ENCODE data around the gene ASCC1.

The ASCC1 gene, protein sequence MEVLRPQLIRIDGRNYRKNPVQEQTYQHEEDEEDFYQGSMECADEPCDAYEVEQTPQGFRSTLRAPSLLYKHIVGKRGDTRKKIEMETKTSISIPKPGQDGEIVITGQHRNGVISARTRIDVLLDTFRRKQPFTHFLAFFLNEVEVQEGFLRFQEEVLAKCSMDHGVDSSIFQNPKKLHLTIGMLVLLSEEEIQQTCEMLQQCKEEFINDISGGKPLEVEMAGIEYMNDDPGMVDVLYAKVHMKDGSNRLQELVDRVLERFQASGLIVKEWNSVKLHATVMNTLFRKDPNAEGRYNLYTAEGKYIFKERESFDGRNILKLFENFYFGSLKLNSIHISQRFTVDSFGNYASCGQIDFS

DNA sequence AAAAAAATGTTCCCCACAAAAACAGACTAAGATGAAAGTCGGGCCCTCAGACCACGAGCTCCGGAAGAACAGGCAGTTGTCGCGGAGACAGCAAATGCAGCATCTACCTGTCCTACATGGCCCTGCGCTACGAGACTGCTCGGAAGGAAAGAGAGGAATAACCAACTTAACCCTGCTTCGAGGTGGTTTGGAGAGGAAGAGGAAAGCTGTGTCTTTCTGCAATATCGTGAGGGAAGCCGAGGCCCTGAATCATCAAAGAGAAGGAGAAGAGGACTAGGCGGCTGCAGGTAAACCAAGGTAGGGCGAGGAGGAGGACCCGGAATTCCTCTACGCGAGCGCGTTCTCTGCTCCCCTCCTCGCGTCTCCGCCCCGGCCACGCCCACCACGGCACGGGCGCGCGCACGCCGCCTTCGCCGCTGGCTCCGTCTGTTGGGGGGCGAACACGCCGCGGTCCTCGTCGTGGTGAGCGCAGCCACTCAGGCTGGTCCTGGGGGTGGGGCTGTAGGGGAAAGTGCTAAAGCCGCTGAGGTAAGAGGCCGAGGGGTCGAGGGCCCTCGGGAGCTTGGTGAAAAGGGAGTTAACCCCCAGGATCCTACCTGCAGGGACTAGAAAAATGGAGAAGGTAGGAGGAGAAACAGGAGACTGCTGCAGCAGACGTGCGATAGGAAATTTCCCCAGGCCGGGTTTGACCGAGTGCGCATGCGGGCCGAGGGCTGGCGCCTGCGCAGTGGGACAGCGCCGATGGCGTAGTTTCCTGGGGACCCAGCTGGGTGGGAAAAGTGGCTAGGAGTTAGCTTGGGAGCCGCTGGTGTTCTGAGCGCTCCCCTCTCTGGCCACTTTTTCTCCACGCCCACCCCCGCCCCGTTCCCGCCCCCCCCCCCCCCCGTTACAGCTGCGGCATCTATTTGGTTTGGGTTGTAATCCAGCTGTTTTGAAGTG lies at the start of gene ASCC1, which contains the start of gene ANAPC16:
ASCC1 (minus strand) TSS at position 666 of the 939 bp plus-strand sequence. CDS start 2,978 bp downstream, outside the sequence.
ANAPC16 (plus strand) TSS at position 402 of the 939 bp plus-strand sequence. CDS start 7,903 bp downstream, outside the sequence.
- H3K36me3 Mint-ChIP-seq (ENCODE audit: low read depth): peaks cover 64% of the 10 kb centered on the region
- H3K27ac Mint-ChIP-seq: peak within 1 kb of the TSS; percentile 100
- no peaks in the 10 kb centered on the region for H3K9me3 Mint-ChIP-seq
- H3K4me1 Mint-ChIP-seq (ENCODE audit: low read depth): peaks cover 57% of the 10 kb centered on the region
- H3K4me3 Mint-ChIP-seq: peak within 1 kb of the TSS; percentile 89
- DNase-seq: peak; percentile 98
- H3K27me3 Mint-ChIP-seq: no peaks in the 10 kb centered on the region

DNA sequence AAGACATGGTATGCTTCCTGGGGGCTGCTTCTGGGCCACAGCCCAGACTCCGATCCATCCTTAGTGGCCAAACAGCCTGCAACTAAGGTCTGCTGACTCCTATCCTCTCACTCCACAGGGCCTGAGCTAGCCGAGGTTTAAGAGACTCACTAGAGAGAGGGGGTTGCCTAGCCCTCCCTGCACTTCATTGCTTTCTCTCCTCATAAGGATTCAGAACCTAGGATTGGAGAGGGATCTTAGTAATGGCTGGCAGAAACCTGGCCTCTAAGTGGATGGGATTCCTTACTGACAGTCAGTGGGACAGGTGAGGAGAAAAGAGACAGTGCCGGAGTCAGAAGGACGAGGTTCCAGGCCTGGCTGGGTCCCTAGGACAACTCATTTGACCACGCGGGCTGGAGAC lies 49.4 kb upstream of the ASCC1 start:
- Mint-ChIP-seq H3K4me1 (ENCODE audit: low read depth) (peaks cover 30% of the 10 kb centered on the region), H3K9me3 (no peaks in the 10 kb centered on the region), H3K27me3 (no peaks in the 10 kb centered on the region), H3K4me3 (no peak overlapping the region), H3K36me3 (ENCODE audit: low read depth) (no peaks in the 10 kb centered on the region), H3K27ac (no peak overlapping the region)
- DNase-seq: no peak

DNA sequence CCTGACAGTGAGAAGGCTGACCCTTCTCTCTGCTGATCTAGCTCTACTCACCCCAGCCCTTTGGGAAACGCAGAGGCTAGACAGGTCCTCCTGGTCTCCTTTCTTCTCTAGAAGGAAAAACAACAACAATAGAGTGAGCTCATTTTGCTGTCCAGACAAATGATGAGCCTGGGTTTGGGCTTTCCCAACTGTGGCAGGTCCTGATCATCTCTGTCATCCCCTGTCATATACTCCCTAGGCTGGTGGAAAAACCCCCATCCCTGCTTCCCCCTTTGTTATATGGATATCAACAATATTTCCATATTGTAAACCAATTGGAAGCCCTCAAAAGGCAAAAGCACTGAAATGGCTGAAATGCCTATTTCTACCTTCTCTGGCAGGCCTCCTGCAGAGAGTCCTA lies 48.5 kb upstream of the ASCC1 start:
- DNase-seq: no peak
- Mint-ChIP-seq H3K4me1 (ENCODE audit: low read depth) (peaks cover 36% of the 10 kb centered on the region), H3K4me3 (no peak overlapping the region), H3K9me3 (no peaks in the 10 kb centered on the region), H3K36me3 (ENCODE audit: low read depth) (no peaks in the 10 kb centered on the region), H3K27me3 (no peaks in the 10 kb centered on the region), H3K27ac (peak overlapping the region; percentile 37)

DNA sequence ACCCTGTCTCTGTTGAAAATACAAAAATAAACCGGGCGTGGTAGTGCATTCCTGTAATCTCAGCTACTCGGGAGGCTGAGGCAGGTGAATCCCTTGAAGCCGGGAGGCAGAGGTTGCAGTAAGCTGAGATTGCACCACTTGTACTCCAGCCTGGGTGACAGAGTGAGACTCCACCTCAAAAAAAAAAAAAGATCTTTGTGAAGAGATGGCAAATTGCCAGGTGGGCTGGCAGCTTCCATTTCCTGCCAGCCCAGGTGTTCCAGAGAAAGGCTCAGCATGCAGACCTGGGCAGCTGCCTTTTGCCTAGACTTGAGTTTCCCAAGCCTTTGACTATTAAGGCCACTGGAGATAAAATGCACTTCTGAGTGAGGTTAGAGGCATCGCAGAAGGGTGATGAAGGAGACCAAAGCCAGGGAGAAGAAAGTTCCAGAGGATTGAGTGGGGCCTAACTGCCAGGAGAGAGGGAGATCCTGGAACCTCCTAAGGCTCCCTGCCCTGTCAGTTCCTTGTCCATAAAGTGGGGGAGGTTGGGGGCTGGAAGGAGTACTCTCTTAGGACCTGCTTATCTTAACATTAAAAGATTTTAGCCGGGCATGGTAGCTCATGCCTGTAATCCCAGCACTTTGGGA lies 47.7 kb upstream of the ASCC1 start:
- H3K27me3 Mint-ChIP-seq: no peaks in the 10 kb centered on the region
- peaks cover 43% of the 10 kb centered on the region for H3K4me1 Mint-ChIP-seq (ENCODE audit: low read depth)
- no peak overlapping the region for H3K4me3 Mint-ChIP-seq
- H3K36me3 Mint-ChIP-seq (ENCODE audit: low read depth): no peaks in the 10 kb centered on the region
- no peak for DNase-seq
- H3K27ac Mint-ChIP-seq: peak overlapping the region; percentile 80
- H3K9me3 Mint-ChIP-seq: no peaks in the 10 kb centered on the region

DNA sequence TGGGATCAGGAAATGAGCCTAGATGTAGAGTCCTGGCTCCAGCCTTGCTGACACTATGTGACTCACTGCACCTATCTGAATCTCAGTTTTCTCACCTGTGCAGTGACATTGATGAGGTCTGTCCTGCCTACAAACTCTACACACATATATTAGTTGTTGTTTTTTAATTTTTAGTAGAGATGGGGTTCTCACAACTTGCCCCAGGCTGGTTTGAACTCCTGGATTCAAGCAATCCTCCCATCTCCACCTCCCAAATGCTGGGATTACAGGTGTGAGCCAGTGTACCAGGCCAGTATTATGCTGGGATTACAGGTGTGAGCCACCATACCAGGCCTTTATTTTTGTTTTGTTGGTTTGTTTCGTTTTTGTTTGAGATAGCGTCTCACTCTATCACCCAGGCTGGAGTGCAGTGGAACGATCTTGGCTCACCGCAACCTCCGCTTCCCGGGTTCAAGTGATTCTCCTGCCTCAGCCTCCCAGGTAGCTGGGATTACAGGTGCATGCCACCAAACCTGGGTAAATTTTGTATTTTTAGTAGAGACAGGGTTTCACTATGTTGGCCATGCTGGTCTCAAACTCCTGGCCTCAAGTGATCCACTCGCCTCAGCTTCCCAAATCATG lies 45.8 kb upstream of the ASCC1 start:
- Mint-ChIP-seq H3K27me3 (no peaks in the 10 kb centered on the region), H3K4me1 (ENCODE audit: low read depth) (peaks cover 51% of the 10 kb centered on the region), H3K9me3 (no peaks in the 10 kb centered on the region), H3K36me3 (ENCODE audit: low read depth) (no peaks in the 10 kb centered on the region), H3K4me3 (peak overlapping the region; percentile 81), H3K27ac (peak overlapping the region; percentile 99)
- no peak for DNase-seq

DNA sequence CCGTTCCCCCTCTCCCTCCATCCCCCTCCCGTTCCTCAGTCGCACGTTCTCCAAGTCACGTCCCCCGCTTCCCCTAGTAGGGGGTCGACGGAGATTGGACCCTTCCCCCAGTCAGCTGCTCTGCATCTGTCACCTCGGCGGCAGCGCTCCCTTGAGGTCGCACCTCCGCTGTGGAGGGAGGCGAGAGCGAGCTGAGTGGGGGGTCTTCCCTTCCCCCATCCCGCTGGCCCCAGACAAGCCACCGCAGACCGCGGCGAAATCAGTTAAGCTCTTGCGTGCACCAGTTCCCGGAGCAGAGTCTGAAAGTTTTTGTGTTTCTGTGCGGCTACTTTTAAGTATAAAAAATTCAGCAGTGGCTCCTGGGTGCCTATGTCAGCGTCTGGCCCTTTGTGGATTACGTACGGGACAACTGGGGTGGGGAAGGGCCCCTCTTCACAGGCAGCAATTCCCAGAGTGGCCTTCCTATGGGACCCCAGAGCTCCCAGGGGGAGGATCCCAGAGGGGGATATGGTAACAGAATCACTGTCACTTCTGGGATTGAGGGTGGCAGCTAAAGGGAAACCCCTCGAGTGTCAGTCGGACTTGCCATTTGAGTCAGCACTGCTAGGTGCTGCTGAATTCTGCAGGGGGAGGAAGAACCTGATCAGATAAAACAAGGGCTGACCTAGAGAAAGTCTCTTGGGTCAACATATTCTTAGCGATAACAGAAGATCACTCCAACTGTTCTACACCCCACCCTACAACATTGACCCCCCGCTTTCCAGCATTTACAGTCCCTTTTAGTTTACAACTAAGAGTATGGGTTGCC lies 45.1 kb upstream of the ASCC1 start:
- peak overlapping the region; percentile 81 for H3K4me3 Mint-ChIP-seq
- H3K27ac Mint-ChIP-seq: peak overlapping the region; percentile 99
- no peaks in the 10 kb centered on the region for H3K36me3 Mint-ChIP-seq (ENCODE audit: low read depth)
- no peaks in the 10 kb centered on the region for H3K27me3 Mint-ChIP-seq
- H3K9me3 Mint-ChIP-seq: no peaks in the 10 kb centered on the region
- DNase-seq: peak; percentile 81
- peaks cover 55% of the 10 kb centered on the region for H3K4me1 Mint-ChIP-seq (ENCODE audit: low read depth)

DNA sequence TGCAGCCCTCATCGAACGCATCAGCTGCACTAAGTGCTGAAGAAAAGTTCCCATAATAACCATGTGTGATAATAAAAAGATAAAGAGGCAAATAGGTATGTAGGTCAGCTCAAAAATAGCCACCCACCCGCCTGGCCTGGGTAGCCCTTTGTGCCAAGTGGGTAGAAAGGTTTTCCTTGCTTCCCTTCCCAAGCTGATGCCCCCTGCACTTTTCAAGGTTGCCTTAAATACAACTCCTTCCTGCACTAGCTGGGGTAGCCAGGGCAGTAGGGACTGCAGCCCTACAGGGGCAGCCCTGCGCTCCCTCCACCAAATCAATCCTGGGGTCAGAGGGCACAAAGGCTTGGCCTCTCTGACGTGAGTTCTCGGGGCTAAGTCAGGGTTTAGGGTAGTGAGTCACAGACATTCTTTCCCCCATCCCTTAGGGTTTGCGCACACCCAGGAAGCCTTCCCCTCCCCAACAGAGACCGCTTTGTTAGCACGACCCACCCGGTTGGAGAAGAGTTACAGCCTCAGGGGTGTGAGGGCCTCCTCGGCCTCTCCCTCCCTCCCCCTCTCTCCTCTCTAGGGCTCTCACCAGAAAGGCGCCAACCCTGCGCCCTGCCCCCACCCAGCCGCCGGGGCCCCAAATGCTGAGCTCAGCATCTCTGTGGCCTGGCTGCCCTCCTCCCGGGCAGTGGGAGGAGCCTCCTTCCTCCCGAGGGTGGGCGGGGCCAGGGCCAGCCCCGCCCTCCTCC lies 44.3 kb upstream of the ASCC1 start:
- Mint-ChIP-seq H3K9me3 (no peaks in the 10 kb centered on the region), H3K27ac (peak overlapping the region; percentile 99), H3K4me3 (peak overlapping the region; percentile 81), H3K4me1 (ENCODE audit: low read depth) (peaks cover 60% of the 10 kb centered on the region), H3K27me3 (no peaks in the 10 kb centered on the region), H3K36me3 (ENCODE audit: low read depth) (no peaks in the 10 kb centered on the region)
- peak; percentile 93 for DNase-seq

DNA sequence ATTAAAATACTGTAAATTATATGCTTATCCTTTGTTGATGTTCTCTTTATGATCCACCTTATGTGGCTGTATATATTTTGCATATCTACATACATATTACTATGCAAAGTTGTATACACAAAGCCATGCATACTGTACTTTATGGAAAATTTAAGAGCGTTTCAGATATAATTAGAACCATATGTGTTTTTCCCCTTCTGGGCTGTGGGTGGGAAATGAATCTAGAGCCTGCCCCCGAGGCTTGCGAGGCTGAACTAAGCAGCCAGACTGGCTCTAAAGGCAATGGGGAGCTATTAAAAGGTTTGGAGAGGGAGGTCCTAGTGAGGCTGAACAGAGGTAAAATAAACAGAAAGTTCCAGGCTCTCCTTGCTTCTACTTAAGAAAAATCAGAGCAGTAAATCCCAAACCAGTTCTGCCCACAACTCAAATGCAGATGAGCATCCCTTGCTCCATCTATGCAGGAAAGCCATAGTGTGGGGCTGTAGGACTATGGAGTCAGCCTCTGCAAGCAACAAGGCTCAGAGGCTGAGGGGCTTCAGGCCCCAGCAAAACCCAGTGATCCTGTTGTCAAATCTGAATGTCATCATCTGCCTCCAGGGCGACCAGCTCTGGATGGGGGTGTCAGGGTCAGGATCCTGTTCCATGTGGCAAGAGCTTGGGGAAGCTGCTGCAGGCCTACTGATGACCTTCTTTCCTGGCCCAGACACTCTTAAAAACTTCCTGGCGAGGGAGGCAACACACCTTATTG lies 43.6 kb upstream of the ASCC1 start:
- no peaks in the 10 kb centered on the region for H3K36me3 Mint-ChIP-seq (ENCODE audit: low read depth)
- H3K27ac Mint-ChIP-seq: peak overlapping the region; percentile 99
- H3K27me3 Mint-ChIP-seq: no peaks in the 10 kb centered on the region
- peaks cover 67% of the 10 kb centered on the region for H3K4me1 Mint-ChIP-seq (ENCODE audit: low read depth)
- H3K4me3 Mint-ChIP-seq: peak overlapping the region; percentile 81
- no peak for DNase-seq
- H3K9me3 Mint-ChIP-seq: no peaks in the 10 kb centered on the region

DNA sequence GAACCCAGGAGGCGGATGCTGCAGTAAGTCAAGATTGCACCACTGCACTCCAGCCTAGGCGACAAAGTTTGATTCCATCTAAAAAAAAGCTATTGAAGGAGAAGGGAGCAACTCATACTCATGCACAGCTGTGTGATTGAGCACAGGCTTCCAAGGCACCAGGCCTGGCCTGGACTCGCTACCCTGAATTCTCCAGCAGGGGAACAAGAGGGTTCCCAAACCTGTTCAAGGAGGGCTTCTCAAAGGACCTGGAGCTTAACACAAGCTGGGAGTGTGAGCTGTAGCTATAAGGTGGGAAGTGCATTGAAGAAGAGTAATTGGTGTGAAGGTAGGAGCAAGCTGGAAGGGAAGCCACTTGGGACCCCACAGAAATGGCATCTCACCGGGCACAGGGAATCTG lies 42.5 kb upstream of the ASCC1 start:
- no peaks in the 10 kb centered on the region for H3K27me3 Mint-ChIP-seq
- H3K9me3 Mint-ChIP-seq: no peaks in the 10 kb centered on the region
- no peak overlapping the region for H3K4me3 Mint-ChIP-seq
- no peaks in the 10 kb centered on the region for H3K36me3 Mint-ChIP-seq (ENCODE audit: low read depth)
- H3K27ac Mint-ChIP-seq: peak overlapping the region; percentile 66
- DNase-seq: no peak
- H3K4me1 Mint-ChIP-seq (ENCODE audit: low read depth): peaks cover 68% of the 10 kb centered on the region

DNA sequence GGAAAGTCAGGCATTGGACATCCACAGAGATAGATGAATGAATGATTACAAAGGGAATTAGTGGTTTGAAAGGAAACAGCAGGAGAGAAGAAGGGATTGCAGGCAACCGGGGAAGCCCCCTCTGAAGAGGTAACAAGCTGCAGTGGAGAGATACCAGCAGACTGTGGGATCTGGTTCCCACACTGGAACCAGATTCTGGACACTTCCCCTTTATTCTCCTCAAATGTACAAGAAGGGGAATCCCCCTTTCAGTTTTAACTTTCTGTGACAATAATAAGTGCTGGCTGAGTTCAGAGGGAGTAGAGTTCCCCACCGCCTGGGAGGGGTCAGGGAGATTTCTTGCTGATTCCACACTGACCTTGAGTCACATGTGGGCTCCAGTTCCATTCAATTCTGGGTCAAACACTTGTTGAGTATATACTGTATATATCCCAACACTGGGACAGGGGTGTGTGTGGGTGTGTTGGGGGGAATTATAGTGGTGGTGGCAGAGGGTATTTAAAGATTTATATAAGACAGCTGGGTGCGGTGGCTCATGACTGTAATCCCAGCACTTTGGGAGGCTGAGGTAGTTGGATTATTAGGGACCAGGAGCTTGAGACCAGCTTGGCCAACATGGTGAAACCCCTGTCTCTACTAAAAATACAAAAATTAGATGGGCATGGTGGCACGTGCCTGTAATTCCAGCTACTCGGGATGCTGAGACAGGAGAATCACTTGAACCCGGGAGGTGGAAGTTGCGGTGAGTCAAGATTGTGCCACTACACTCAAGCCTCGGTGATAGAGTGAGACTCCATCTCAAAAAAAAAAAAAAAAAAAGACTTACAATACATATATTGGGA lies 41.2 kb upstream of the ASCC1 start:
- Mint-ChIP-seq H3K4me1 (ENCODE audit: low read depth) (peaks cover 75% of the 10 kb centered on the region), H3K27ac (peak overlapping the region; percentile 76), H3K27me3 (no peaks in the 10 kb centered on the region), H3K4me3 (no peak overlapping the region), H3K36me3 (ENCODE audit: low read depth) (no peaks in the 10 kb centered on the region), H3K9me3 (no peaks in the 10 kb centered on the region)
- DNase-seq: no peak

DNA sequence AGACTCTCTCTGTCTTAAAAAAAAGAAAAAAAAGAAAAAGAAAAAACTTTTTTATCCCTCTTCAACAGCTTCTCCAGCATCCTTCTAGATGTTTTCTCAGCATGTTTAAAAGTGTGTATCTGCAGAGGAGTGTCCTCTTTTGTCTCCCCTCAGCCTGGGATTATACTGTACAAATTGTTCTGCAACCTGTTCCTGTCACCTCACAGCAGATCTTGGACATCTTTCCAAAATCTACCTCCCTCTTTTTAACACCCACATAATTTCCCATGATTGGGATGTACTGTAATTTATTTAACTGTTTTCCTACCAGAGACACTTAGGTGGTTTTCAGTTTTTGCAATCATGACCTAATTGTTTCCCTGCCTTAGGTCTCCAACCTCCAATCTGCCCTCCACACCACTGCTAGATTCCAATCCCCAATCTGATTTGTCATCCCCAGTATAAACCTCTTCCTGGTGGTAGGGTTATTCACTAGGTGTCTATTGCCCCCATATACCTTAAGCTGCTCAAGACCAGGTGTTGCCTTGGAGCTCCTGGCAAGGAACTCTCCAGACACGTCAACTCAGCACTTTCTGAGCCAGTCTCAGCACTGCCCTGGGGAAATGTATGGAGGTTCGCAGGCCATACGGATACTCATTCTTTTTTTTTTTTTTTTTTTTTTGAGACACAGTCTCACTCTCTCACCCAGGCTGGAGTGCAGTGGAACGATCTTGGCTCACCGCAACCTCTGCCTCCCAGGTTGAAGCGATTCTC lies 40.1 kb upstream of the ASCC1 start:
- Mint-ChIP-seq H3K9me3 (no peaks in the 10 kb centered on the region), H3K36me3 (ENCODE audit: low read depth) (no peaks in the 10 kb centered on the region), H3K4me3 (no peak overlapping the region), H3K4me1 (ENCODE audit: low read depth) (peaks cover 75% of the 10 kb centered on the region), H3K27ac (peak overlapping the region; percentile 63), H3K27me3 (no peaks in the 10 kb centered on the region)
- no peak for DNase-seq
